Measurements from ENCODE around the gene MRPL52. TPM values are rescaled to one million over a fixed set of nuclear protein-coding genes. Genes with fewer than 3 reads are reported as not detected.
"Not testable (repeated sequence)": the region's sequence is repeated elsewhere in the genome, so short reads cannot be mapped to it uniquely, and the experiment has no call there.

Gene MRPL52
- total RNA-seq, 2 experiments from 2014 or later = 100 to 181 TPM

DNA sequence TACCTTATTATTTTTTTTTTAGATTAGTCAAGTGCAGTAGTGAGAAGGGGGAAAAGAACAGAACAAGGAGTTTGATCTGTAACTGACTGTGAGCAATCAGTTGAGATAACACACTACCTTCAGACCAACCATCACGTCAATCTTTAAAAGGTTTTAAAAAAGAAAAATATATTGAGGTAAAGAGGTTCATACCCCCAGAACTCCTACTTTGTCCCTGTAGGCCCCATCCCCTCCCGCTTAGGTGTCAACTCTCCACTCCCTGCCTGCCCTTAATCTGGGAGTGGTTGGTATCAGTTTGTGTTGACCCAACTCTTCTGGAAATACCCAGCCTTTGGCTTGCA lies 22.9 kb downstream of the MRPL52 start:
- Histone ChIP-seq H3K36me3 (ENCODE audit: insufficient read depth, low read length) (no peaks in the 10 kb centered on the region), H3K4me1 (ENCODE audit: insufficient read depth, low read length, poor library complexity, severe bottlenecking) (peaks cover 19% of the 10 kb centered on the region), H2AFZ (ENCODE audit: low read length) (peak overlapping the region; percentile 98), H3K27ac (ENCODE audit: low read depth, low read length, poor library complexity, severe bottlenecking) (no peak overlapping the region), H3K9me2 (ENCODE audit: insufficient read depth, low read length) (no peaks in the 10 kb centered on the region), H3K79me2 (ENCODE audit: insufficient read depth, low read depth, low read length) (no peaks in the 10 kb centered on the region), H3K4me3 (ENCODE audit: low read depth, low read length, poor library complexity, severe bottlenecking) (no peak overlapping the region), H4K20me1 (ENCODE audit: insufficient read depth, low read length) (no peaks in the 10 kb centered on the region), H3K9me3 (ENCODE audit: low read length) (no peaks in the 10 kb centered on the region), H3K4me2 (ENCODE audit: low read length) (peak overlapping the region; percentile 86)
- no peak for DNase-seq (ENCODE audit: low spot score)
- intact Hi-C loops (cut with micrococcal nuclease; ENCODE audit: unreplicated experiment) = loop anchor here (5.0 kb wide), 1 partner anchor 265 kb away; the partner anchor contains the start of gene DAD1
- no peak for TF ChIP-seq EZH2phosphoT487 (IDR thresholded peaks at IDR 0.05; ENCODE audit: borderline replicate concordance, low read depth, low read length)
- TF ChIP-seq, protein P1, sequence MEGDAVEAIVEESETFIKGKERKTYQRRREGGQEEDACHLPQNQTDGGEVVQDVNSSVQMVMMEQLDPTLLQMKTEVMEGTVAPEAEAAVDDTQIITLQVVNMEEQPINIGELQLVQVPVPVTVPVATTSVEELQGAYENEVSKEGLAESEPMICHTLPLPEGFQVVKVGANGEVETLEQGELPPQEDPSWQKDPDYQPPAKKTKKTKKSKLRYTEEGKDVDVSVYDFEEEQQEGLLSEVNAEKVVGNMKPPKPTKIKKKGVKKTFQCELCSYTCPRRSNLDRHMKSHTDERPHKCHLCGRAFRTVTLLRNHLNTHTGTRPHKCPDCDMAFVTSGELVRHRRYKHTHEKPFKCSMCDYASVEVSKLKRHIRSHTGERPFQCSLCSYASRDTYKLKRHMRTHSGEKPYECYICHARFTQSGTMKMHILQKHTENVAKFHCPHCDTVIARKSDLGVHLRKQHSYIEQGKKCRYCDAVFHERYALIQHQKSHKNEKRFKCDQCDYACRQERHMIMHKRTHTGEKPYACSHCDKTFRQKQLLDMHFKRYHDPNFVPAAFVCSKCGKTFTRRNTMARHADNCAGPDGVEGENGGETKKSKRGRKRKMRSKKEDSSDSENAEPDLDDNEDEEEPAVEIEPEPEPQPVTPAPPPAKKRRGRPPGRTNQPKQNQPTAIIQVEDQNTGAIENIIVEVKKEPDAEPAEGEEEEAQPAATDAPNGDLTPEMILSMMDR (conservative IDR thresholded peaks at IDR 0.05; ENCODE audit: low read length) = no peak
- CTCF ChIA-PET (ENCODE audit: unreplicated experiment) = interaction anchor here (1.0 to 1.8 kb wide), 8 partner anchors 22 to 280 kb away, joined by 3 to 15 read pairs (median 4); partner anchors contain the start of gene MRPL52
- POLR2A ChIA-PET = interaction anchor here (0.6 to 6.0 kb wide), 8 partner anchors 18 to 287 kb away, joined by 3 to 42 read pairs (median 3); partner anchors contain the start of gene OXA1L
- BruUV-seq (replicated peaks) = no TSS peak

DNA sequence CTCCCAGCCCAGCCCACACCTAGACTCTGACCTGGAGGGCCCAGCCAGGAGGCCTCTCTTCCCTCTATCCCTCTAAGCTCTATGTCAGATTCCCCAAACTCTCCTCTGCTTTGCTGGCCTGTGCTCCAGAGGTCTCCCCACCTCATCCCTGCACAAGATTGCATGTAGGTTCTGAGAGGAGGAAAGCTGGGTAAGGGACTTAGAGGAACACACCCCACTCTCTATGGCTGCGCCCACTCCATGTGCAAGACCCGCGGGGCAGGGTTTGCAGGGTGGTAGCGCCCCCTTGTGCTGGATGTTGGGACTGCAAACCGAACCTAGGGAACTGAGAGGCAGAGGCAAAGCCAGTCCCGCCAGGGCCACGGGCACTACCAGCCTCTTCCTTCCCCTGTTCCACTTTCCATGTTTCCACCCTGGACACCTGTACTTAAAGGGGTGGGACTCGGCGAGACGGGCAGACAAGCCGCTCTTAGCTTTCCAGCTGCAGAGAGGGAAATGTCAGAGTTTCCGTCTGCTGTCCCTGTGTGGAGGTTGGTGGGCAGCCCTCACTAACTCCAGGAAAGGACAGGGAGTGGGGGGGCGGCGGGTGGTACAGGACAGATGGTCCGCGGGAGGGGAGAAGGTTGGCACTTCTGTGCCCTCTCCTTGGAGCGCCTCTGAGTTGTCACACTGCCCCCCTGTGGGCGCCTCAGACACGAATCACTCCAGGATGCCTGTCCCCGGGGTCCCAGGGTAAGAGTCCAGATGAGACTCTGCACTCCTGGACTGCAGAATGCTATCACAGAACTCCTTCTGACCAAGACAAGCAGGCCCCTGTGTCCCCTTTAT lies 23.5 kb downstream of the MRPL52 start:
- Histone ChIP-seq H3K4me1 (ENCODE audit: insufficient read depth, low read length, poor library complexity, severe bottlenecking) (peaks cover 14% of the 10 kb centered on the region), H4K20me1 (ENCODE audit: insufficient read depth, low read length) (no peaks in the 10 kb centered on the region), H3K36me3 (ENCODE audit: insufficient read depth, low read length) (no peaks in the 10 kb centered on the region), H3K9me2 (ENCODE audit: insufficient read depth, low read length) (no peaks in the 10 kb centered on the region), H3K4me3 (ENCODE audit: low read depth, low read length, poor library complexity, severe bottlenecking) (peak overlapping the region; percentile 66), H3K79me2 (ENCODE audit: insufficient read depth, low read depth, low read length) (no peaks in the 10 kb centered on the region), H3K9me3 (ENCODE audit: low read length) (no peaks in the 10 kb centered on the region), H3K4me2 (ENCODE audit: low read length) (peak overlapping the region; percentile 86), H2AFZ (ENCODE audit: low read length) (peak overlapping the region; percentile 98), H3K27ac (ENCODE audit: low read depth, low read length, poor library complexity, severe bottlenecking) (peak overlapping the region; percentile 48)
- intact Hi-C loops (cut with micrococcal nuclease; ENCODE audit: unreplicated experiment) = loop anchor here (1.0 to 5.0 kb wide), 10 partner anchors 30 to 466 kb away; partner anchors contain the start of gene DAD1
- DNase-seq (ENCODE audit: low spot score) = peak; percentile 90
- ChIA-PET CTCF (ENCODE audit: unreplicated experiment) (interaction anchor here (0.6 to 1.8 kb wide), 10 partner anchors 23 to 320 kb away, joined by 3 to 15 read pairs (median 4); partner anchors contain the start of gene MRPL52), POLR2A (interaction anchor here (0.6 to 6.0 kb wide), 7 partner anchors 19 to 288 kb away, joined by 3 to 42 read pairs (median 3); partner anchors contain the start of gene OXA1L)
- no peak for TF ChIP-seq EZH2phosphoT487 (IDR thresholded peaks at IDR 0.05; ENCODE audit: borderline replicate concordance, low read depth, low read length)
- TF ChIP-seq, protein P1 (conservative IDR thresholded peaks at IDR 0.05; ENCODE audit: low read length) = peak; percentile 93
- BruUV-seq (replicated peaks) = no TSS peak

DNA sequence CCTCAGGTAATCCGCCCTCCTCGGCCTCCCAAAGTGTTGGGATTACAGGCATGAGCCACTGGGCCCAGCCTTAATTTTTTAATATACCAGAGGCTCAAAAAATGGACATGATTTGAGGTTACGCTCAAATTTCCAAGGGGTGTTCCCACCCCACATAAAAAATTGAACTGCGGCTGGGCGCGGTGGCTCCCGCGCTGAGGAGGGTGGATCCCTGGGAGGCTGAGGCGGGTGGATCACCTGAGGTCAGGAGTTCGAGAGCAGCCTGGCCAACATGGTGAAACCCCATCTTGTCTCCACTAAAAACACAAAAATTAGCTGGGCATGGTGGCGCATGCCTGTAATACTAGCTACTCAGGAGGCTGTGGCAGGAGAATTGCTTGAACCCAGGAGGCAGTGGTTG lies 24.6 kb downstream of the MRPL52 start:
- H3K4me3 ChIP-seq (ENCODE audit: low read depth, low read length, poor library complexity, severe bottlenecking); DNase-seq (ENCODE audit: low spot score); H3K4me2 ChIP-seq (ENCODE audit: low read length); BruUV-seq (replicated peaks); H2AFZ ChIP-seq (ENCODE audit: low read length); H3K9me2 ChIP-seq (ENCODE audit: insufficient read depth, low read length); H3K36me3 ChIP-seq (ENCODE audit: insufficient read depth, low read length); H4K20me1 ChIP-seq (ENCODE audit: insufficient read depth, low read length); H3K27ac ChIP-seq (ENCODE audit: low read depth, low read length, poor library complexity, severe bottlenecking); H3K79me2 ChIP-seq (ENCODE audit: insufficient read depth, low read depth, low read length); H3K9me3 ChIP-seq (ENCODE audit: low read length): not testable (repeated sequence)
- CTCF ChIA-PET (ENCODE audit: unreplicated experiment) = interaction anchor here (0.8 to 1.0 kb wide), 2 partner anchors 9 to 285 kb away, joined by 3 to 4 read pairs; no protein-coding TSS in a partner anchor
- intact Hi-C loops (cut with micrococcal nuclease; ENCODE audit: unreplicated experiment) = loop anchor here (5.0 kb wide), 1 partner anchor 267 kb away; the partner anchor contains the start of gene DAD1
- peaks cover 13% of the 10 kb centered on the region for H3K4me1 ChIP-seq (ENCODE audit: insufficient read depth, low read length, poor library complexity, severe bottlenecking)
- POLR2A ChIA-PET = interaction anchor here (0.6 to 6.0 kb wide), 3 partner anchors 24 to 64 kb away, joined by 3 to 42 read pairs (median 3); partner anchors contain the start of gene RBM23
